H1 (cell line): Measurements from ENCODE around the gene PHLPP2.

ENCODE experiments used
- BRCA1 ChIP-seq: IDR thresholded peaks from 2 replicates; pipeline ENCODE4 v1.6.1; 2012; ENCODE audit warnings: low read depth, low read length, improper control_type of control experiment
- CTCF ChIP-seq, 3 experiments: IDR thresholded peaks; 1 replicate in 2 of 3; 2 replicates in 1 of 3; pipeline versions ENCODE4 v1.5.1 to v1.6.1; 2011; ENCODE audit warnings: low read length in 3 of 3, mild to moderate bottlenecking in 3 of 3, inconsistent platforms in 2 of 3, low read depth in 1 of 3, moderate library complexity in 1 of 3; ENCODE audit not compliant: insufficient read depth in 1 of 3; ENCODE audit errors: control extremely low read depth in 1 of 3
- E2F6 ChIP-seq: IDR thresholded peaks from 2 replicates; pipeline ENCODE4 v1.6.1; 2012; ENCODE audit warnings: inconsistent platforms
- EP300 ChIP-seq, 2 experiments: IDR thresholded peaks; 1 replicate in 1 of 2; 2 replicates in 1 of 2; pipeline ENCODE4 v1.6.1; 2011 to 2012; ENCODE audit warnings: low read depth in 2 of 2, low read length in 2 of 2, mild to moderate bottlenecking in 2 of 2, borderline replicate concordance in 1 of 2, inconsistent platforms in 1 of 2, moderate library complexity in 1 of 2
- EZH2 ChIP-seq: fragments of 200-600 bp; sonication (generic); IDR thresholded peaks from 2 replicates; pipeline ENCODE4 v1.7.1; 2012; ENCODE audit warnings: low read depth, mild to moderate bottlenecking, moderate library complexity, low read length, inconsistent platforms; ENCODE audit not compliant: severe bottlenecking
- GABPA ChIP-seq: IDR thresholded peaks from 2 replicates; pipeline ENCODE4 v1.6.1; 2011; ENCODE audit warnings: mild to moderate bottlenecking, low read length, moderate library complexity, borderline replicate concordance; ENCODE audit not compliant: insufficient read depth
- MAFK ChIP-seq: IDR thresholded peaks from 2 replicates; pipeline ENCODE4 v1.6.1; 2012; ENCODE audit warnings: low read depth, mild to moderate bottlenecking, improper control_type of control experiment, low read length
- MAX ChIP-seq: IDR thresholded peaks from 2 replicates; pipeline ENCODE4 v1.6.1; 2012; ENCODE audit warnings: inconsistent platforms
- POLR2A ChIP-seq, 2 experiments: IDR thresholded peaks; 1 replicate in 1 of 2; 2 replicates in 1 of 2; pipeline ENCODE4 v1.6.1; 2011; ENCODE audit warnings: low read depth in 2 of 2, low read length in 2 of 2, mild to moderate bottlenecking in 2 of 2; ENCODE audit errors: control extremely low read depth in 1 of 2
- POLR2AphosphoS5 ChIP-seq: IDR thresholded peaks from 2 replicates; pipeline ENCODE4 v1.6.1; 2011; ENCODE audit warnings: low read depth, low read length
- POU5F1 ChIP-seq: IDR thresholded peaks from 2 replicates; pipeline ENCODE4 v1.6.1; 2011; ENCODE audit warnings: low read depth, mild to moderate bottlenecking, low read length, moderate library complexity
- SUZ12 ChIP-seq: fragments of 200-600 bp; sonication (generic); IDR thresholded peaks from 2 replicates; pipeline ENCODE4 v1.6.1; 2012; ENCODE audit warnings: mild to moderate bottlenecking, inconsistent platforms, low read length, moderate library complexity, mixed read lengths
- TBP ChIP-seq: IDR thresholded peaks from 2 replicates; pipeline ENCODE4 v1.6.1; 2011; ENCODE audit warnings: low read depth, low read length, improper control_type of control experiment
- TCF12 ChIP-seq: IDR thresholded peaks from 2 replicates; pipeline ENCODE4 v1.6.1; 2011; ENCODE audit warnings: low read depth, mild to moderate bottlenecking, low read length

GRCh38 chr16:71721066-71721740 is 3.3 kb downstream of the PHLPP2 start:
- no peak for TF ChIP-seq GABPA
- TF ChIP-seq POLR2A (IDR thresholded peaks at IDR 0.05; ENCODE audit: control extremely low read depth in 1 of 2, low read depth in 2 of 2, low read length in 2 of 2), result no peak
- no peak for TF ChIP-seq TBP
- TF ChIP-seq CTCF (IDR thresholded peaks at IDR 0.05; ENCODE audit: control extremely low read depth in 1 of 3, insufficient read depth in 1 of 3, low read depth in 1 of 3, low read length in 3 of 3), result no peak
- no peak for TF ChIP-seq MAX
- TF ChIP-seq TCF12, result no peak
- no peak for TF ChIP-seq POU5F1
- TF ChIP-seq MAFK, result no peak
- no peak for TF ChIP-seq POLR2AphosphoS5
- TF ChIP-seq EP300 (IDR thresholded peaks at IDR 0.05; ENCODE audit: borderline replicate concordance in 1 of 2, low read depth in 2 of 2, low read length in 2 of 2), result no peak
- no peak for TF ChIP-seq E2F6
- TF ChIP-seq SUZ12, result no peak
- no peak for TF ChIP-seq EZH2
- no peak for TF ChIP-seq BRCA1
